T-helper 2 cell treated with Interferon-gamma antibody and Interleukin-4, amounts not matched to agents 5 μg/mL and 100 μg/mL, for 36 hours (primary cell): ENCODE results near the gene CEP112.
"Not testable (repeated sequence)": the region's sequence is repeated elsewhere in the genome, so short reads cannot be mapped to it uniquely, and the experiment has no call there.

ENCODE experiments used
- DNase-seq: peaks from one replicate; pipeline ENCODE4 v3.0.0; 2021; ENCODE audit warnings: low spot score
- H3K27ac Mint-ChIP-seq: one replicate; pipeline ENCODE4 v1.8.0; 2021; ENCODE audit warnings: mild to moderate bottlenecking, mixed read lengths
- H3K27me3 Mint-ChIP-seq: one replicate; pipeline ENCODE4 v1.8.0; 2021; ENCODE audit warnings: low read depth, mixed read lengths
- H3K36me3 Mint-ChIP-seq: one replicate; pipeline ENCODE4 v1.8.0; 2021; ENCODE audit warnings: low read depth, mixed read lengths
- H3K4me1 Mint-ChIP-seq: one replicate; pipeline ENCODE4 v1.8.0; 2021; ENCODE audit warnings: low read depth, mixed read lengths
- H3K4me3 Mint-ChIP-seq: one replicate; pipeline ENCODE4 v1.8.0; 2022; ENCODE audit warnings: mild to moderate bottlenecking, moderate library complexity, mixed read lengths
- H3K9me3 Mint-ChIP-seq: one replicate; pipeline ENCODE4 v1.8.0; 2021; ENCODE audit warnings: mixed read lengths

Gene CEP112

DNA sequence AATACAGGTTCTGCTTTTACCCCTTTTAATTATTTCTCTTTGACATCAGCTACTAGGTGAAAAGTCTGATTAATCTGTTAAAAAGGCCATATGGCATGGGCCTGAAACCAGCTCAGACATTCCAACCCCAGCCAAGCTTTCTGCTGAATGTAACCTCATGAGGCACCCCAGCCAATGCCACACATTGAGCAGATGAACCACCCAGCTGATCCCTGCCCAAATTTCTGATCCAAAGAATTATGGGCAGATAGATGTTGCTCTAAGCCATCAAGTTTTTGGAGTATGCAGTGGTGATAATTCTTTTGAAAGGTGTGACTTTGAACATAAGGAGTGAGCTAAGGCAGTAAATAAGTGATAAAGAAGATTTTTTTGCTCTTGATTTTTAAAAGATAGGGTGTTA is 452.9 kb downstream of the CEP112 start:
- no peak for DNase-seq
- H3K36me3 Mint-ChIP-seq, result no peaks in the 10 kb centered on the region
- peaks cover 12% of the 10 kb centered on the region for H3K4me1 Mint-ChIP-seq
- no peaks in the 10 kb centered on the region for H3K27me3 Mint-ChIP-seq
- H3K27ac Mint-ChIP-seq, result no peak overlapping the region
- H3K4me3 Mint-ChIP-seq, result no peak overlapping the region
- no peaks in the 10 kb centered on the region for H3K9me3 Mint-ChIP-seq

DNA sequence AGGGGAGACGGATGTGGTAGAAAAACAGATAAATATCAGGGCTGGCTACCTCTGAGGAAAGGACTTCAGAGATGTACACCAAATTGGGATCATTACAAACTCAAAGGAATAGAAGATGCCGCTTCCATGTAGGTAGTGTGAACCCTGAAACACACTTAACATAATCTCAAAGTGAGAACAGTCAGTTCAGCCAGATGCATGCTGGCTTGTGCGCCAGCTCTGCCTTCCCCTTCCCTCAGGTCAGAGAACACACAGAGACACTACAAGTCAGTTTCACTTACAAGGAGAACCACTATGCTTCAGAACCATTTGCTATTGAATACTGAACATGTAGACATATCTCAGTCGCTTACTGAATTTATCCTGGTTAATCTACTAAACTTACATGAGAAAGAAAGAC is 454.5 kb downstream of the CEP112 start:
- Mint-ChIP-seq H3K27ac (no peak overlapping the region), H3K4me3 (no peak overlapping the region), H3K9me3 (no peaks in the 10 kb centered on the region), H3K4me1 (peaks cover 8% of the 10 kb centered on the region), H3K27me3 (no peaks in the 10 kb centered on the region), H3K36me3 (no peaks in the 10 kb centered on the region)
- DNase-seq, result no peak

GRCh38 chr17:65733314-65733713 is 458.6 kb downstream of the CEP112 start:
- Mint-ChIP-seq H3K27me3 (no peaks in the 10 kb centered on the region), H3K4me1 (peaks cover 3% of the 10 kb centered on the region), H3K36me3 (no peaks in the 10 kb centered on the region), H3K9me3 (no peaks in the 10 kb centered on the region), H3K4me3 (no peak overlapping the region), H3K27ac (no peak overlapping the region)
- no peak for DNase-seq

DNA sequence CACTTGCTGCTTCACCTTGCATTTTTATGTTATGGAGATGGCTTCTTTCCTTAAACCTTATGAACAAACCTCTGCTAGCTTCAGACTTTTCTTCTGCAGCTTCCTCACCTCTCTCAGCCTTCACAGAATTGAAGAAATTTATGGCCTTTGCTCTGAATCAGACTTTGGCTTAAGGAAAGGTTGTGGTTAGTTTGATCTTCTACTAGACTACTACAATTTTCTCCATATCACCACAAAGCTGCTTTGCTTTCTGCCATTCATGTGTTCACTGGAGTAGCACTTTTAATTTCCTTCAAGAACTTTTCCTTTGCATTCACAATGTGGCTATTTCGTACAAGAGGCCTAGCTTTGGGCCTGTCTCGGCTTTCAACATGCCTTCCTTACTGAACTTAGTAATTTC is 459.3 kb downstream of the CEP112 start:
- H3K36me3 Mint-ChIP-seq, DNase-seq, H3K4me3 Mint-ChIP-seq, H3K27me3 Mint-ChIP-seq, H3K27ac Mint-ChIP-seq, H3K9me3 Mint-ChIP-seq, H3K4me1 Mint-ChIP-seq: not testable (repeated sequence)

- Mint-ChIP-seq H3K4me1 (peaks cover 3% of the 10 kb centered on the region), H3K36me3 (no peaks in the 10 kb centered on the region), H3K9me3 (peaks cover 3% of the 10 kb centered on the region), H3K4me3 (no peak overlapping the region), H3K27me3 (no peaks in the 10 kb centered on the region), H3K27ac (no peak overlapping the region)
- DNase-seq, result no peak
Observed at GRCh38 chr17:65730711-65731169, 461.2 kb downstream of the CEP112 start.

DNA sequence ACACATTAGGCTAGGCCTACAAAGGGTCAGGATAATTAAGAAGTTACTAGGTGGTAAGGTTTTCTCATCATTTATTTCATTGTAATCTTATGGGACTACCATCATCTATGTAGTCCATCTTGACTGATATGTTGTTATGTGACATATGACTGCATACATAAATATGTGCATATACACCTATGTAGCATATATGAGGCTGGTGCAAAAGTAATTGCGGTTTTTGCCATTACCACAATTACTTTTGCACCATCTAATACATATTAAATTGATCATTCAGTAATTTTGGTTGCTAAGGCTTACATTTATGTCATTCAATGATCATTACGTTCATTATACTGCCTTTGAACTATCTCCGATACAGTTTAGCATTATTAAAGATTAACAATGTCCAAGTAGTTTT is 462.7 kb downstream of the CEP112 start:
- Mint-ChIP-seq H3K27me3 (no peaks in the 10 kb centered on the region), H3K9me3 (peaks cover 3% of the 10 kb centered on the region), H3K4me1 (peaks cover 3% of the 10 kb centered on the region), H3K4me3 (no peak overlapping the region), H3K36me3 (no peaks in the 10 kb centered on the region), H3K27ac (no peak overlapping the region)
- DNase-seq, result no peak

DNA sequence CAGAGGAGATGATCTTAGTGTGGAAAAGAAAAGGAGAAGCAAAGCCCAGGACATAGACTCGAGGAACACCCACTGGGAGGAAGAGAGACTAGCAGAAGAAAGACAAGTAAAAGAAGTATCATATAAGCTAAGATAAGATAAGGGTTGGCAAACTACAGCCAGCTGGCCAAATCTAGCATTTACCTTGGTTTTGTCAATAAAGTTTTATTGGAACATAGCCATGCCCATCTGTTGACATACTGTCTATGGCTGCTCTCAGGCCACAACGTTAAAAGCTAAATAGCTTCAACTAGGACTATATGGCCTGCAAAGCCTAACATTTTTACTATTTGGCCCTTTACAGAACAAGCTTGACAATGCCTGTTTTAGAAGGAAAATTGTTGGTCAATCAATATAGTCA is 464.1 kb downstream of the CEP112 start:
- Mint-ChIP-seq H3K4me3 (no peak overlapping the region), H3K36me3 (no peaks in the 10 kb centered on the region), H3K27me3 (no peaks in the 10 kb centered on the region), H3K27ac (no peak overlapping the region), H3K4me1 (peaks cover 3% of the 10 kb centered on the region), H3K9me3 (peaks cover 3% of the 10 kb centered on the region)
- no peak for DNase-seq

GRCh38 chr17:65727246-65727645 is 464.7 kb downstream of the CEP112 start:
- no peaks in the 10 kb centered on the region for H3K36me3 Mint-ChIP-seq
- no peak overlapping the region for H3K4me3 Mint-ChIP-seq
- no peak overlapping the region for H3K27ac Mint-ChIP-seq
- no peaks in the 10 kb centered on the region for H3K4me1 Mint-ChIP-seq
- H3K9me3 Mint-ChIP-seq, result peaks cover 3% of the 10 kb centered on the region
- no peaks in the 10 kb centered on the region for H3K27me3 Mint-ChIP-seq
- no peak for DNase-seq

- Mint-ChIP-seq H3K27ac (no peak overlapping the region), H3K4me1 (no peaks in the 10 kb centered on the region), H3K27me3 (peaks cover 2% of the 10 kb centered on the region), H3K36me3 (no peaks in the 10 kb centered on the region), H3K9me3 (peaks cover 3% of the 10 kb centered on the region), H3K4me3 (no peak overlapping the region)
- no peak for DNase-seq
Observed at GRCh38 chr17:65723431-65724151, 468.3 kb downstream of the CEP112 start.

DNA sequence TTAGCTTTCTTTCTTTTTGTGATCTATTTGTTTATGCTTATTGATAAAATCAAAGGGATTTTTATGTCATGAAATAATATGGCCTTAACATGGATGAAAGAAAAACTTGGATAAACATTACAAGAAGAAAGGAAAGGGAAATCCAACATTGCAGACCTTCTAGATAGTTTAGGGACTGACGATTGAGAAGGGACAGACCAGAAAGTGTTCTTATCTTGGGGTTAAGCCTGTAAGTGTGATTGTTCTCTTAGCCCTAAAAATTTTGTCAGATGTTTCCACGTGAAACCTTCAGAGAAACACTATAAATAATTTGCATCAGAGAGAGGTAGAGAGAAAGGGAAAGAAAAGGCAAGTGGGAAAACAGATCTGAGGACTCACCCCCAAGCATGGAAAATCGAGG is 473.3 kb downstream of the CEP112 start:
- no peaks in the 10 kb centered on the region for H3K36me3 Mint-ChIP-seq
- H3K4me3 Mint-ChIP-seq, result no peak overlapping the region
- peaks cover 2% of the 10 kb centered on the region for H3K27me3 Mint-ChIP-seq
- H3K9me3 Mint-ChIP-seq, result no peaks in the 10 kb centered on the region
- H3K27ac Mint-ChIP-seq, result no peak overlapping the region
- H3K4me1 Mint-ChIP-seq, result no peaks in the 10 kb centered on the region
- DNase-seq, result no peak

GRCh38 chr17:65712383-65713267 is 479.3 kb downstream of the CEP112 start:
- H3K27ac Mint-ChIP-seq, result no peak overlapping the region
- H3K4me3 Mint-ChIP-seq, result no peak overlapping the region

GRCh38 chr17:65711671-65712276 is 480.2 kb downstream of the CEP112 start:
- peaks cover 2% of the 10 kb centered on the region for H3K4me1 Mint-ChIP-seq
- H3K4me3 Mint-ChIP-seq, result peak overlapping the region; percentile 25
- no peaks in the 10 kb centered on the region for H3K36me3 Mint-ChIP-seq
- no peaks in the 10 kb centered on the region for H3K9me3 Mint-ChIP-seq
- DNase-seq, result no peak
- no peaks in the 10 kb centered on the region for H3K27me3 Mint-ChIP-seq
- no peak overlapping the region for H3K27ac Mint-ChIP-seq

More at GRCh38 chr17:65712383-65713267, 479.3 kb downstream of the CEP112 start:
- no peak for DNase-seq
- H3K36me3 Mint-ChIP-seq, result no peaks in the 10 kb centered on the region
- peaks cover 2% of the 10 kb centered on the region for H3K4me1 Mint-ChIP-seq
- H3K9me3 Mint-ChIP-seq, result no peaks in the 10 kb centered on the region
- H3K27me3 Mint-ChIP-seq, result no peaks in the 10 kb centered on the region

GRCh38 chr17:65707780-65708179 is 484.2 kb downstream of the CEP112 start:
- H3K9me3 Mint-ChIP-seq, result no peaks in the 10 kb centered on the region
- no peaks in the 10 kb centered on the region for H3K36me3 Mint-ChIP-seq
- H3K4me3 Mint-ChIP-seq, result no peak overlapping the region
- DNase-seq, result no peak
- peaks cover 2% of the 10 kb centered on the region for H3K4me1 Mint-ChIP-seq
- peaks cover 3% of the 10 kb centered on the region for H3K27me3 Mint-ChIP-seq
- no peak overlapping the region for H3K27ac Mint-ChIP-seq

- Mint-ChIP-seq H3K4me1 (no peaks in the 10 kb centered on the region), H3K36me3 (no peaks in the 10 kb centered on the region), H3K9me3 (no peaks in the 10 kb centered on the region), H3K4me3 (no peak overlapping the region), H3K27me3 (peaks cover 9% of the 10 kb centered on the region), H3K27ac (no peak overlapping the region)
- DNase-seq, result no peak
Observed at GRCh38 chr17:65704731-65705130, 487.2 kb downstream of the CEP112 start.
